HepG2 (cell line): ENCODE data around the gene SHC3. TPM values are rescaled to one million over a fixed set of nuclear protein-coding genes. Genes with fewer than 3 reads are reported as not detected.
A peak's percentile ranks its signal among the peaks of the same experiment; 100 is the strongest.

Source experiments
- ATAC-seq: fragments of 200-7000 bp; cut with Tn5 transposase; 3 replicates; pipeline ENCODE4 v1.9.1; 2020; ENCODE audit warnings: mild to moderate bottlenecking, moderate library complexity
- BruUV-seq: library from RNA; stranded (reverse); fragments of 400-500 nt; replicated peaks from 2 replicates; lab custom pipeline; 2021; lab: Mats Ljungman, UMichigan
- CTCF ChIA-PET: fragments of 300-600 bp; formaldehyde crosslinking; extraction: SDS; loops from one replicate; lab custom pipeline; 2021; ENCODE audit warnings: low total read pairs, inconsistent platforms, low intra/inter-chr PET ratio; lab: Yijun Ruan, JAX
- POLR2A ChIA-PET: fragments of 350-600 bp; sonication (Branson Sonifier 250); formaldehyde crosslinking; loops from one replicate; lab custom pipeline; 2020; ENCODE audit warnings: antibody characterized with exemption, inconsistent platforms; lab: Yijun Ruan, JAX
- DNase-seq: peaks from one replicate; pipeline ENCODE4 v3.0.0-alpha.2; 2015; ENCODE audit warnings: low spot score
- FAIRE-seq: peaks from 3 replicates; lab custom pipeline; 2011; peaks lifted over from hg19 to GRCh38; lab: Jason Lieb, UNC
- H2AFZ ChIP-seq: one replicate; pipeline ENCODE4 v1.6.1; 2011; ENCODE audit warnings: low read length, inconsistent platforms
- H3K27ac ChIP-seq: fragments of 300-600 bp; 3 replicates; pipeline ENCODE4 v1.8.0; 2011; ENCODE audit warnings: mixed run types, mild to moderate bottlenecking, mixed read lengths, low read length, inconsistent platforms; ENCODE audit not compliant: insufficient read depth; ENCODE audit errors: extremely low read length
- H3K27me3 ChIP-seq, 2 experiments: fragments of 200-600 bp in 1 of 2; 2 replicates in 1 of 2; 3 replicates in 1 of 2; pipeline versions ENCODE4 v1.6.0 to v1.8.0; 2011; ENCODE audit warnings: low read length in 2 of 2, mild to moderate bottlenecking in 2 of 2, moderate library complexity in 2 of 2, inconsistent platforms in 1 of 2; ENCODE audit not compliant: insufficient read depth in 2 of 2, control insufficient read depth in 1 of 2
- H3K36me3 ChIP-seq, 2 experiments: fragments of 200-600 bp in 1 of 2; replicated peaks in 1 of 2; 2 replicates in 1 of 2; 3 replicates in 1 of 2; pipeline versions ENCODE4 v1.5.1 to v1.8.0; 2011; ENCODE audit warnings: low read length in 2 of 2, inconsistent platforms in 1 of 2; ENCODE audit not compliant: insufficient read depth in 2 of 2, control insufficient read depth in 1 of 2
- H3K4me1 ChIP-seq: 2 replicates; pipeline ENCODE4 v1.5.1; 2012; ENCODE audit warnings: low read length, inconsistent platforms; ENCODE audit not compliant: insufficient read depth
- H3K4me2 ChIP-seq: 2 replicates; pipeline ENCODE4 v1.6.0; 2011; ENCODE audit warnings: low read depth, low read length, inconsistent platforms
- H3K4me3 ChIP-seq, 3 experiments: fragments of 200-600 bp in 1 of 3; sonication (generic), shearing (Covaris generic) in 1 of 3; replicated peaks in 1 of 3; 2 replicates each; pipeline ENCODE4 v1.5.1; 2011 to 2016; ENCODE audit warnings: low read length in 3 of 3, inconsistent platforms in 2 of 3, low read depth in 2 of 3, mild to moderate bottlenecking in 2 of 3, control low read depth in 1 of 3, mixed read lengths in 1 of 3; ENCODE audit not compliant: insufficient read depth in 1 of 3
- H3K79me2 ChIP-seq: one replicate; pipeline ENCODE4 v1.6.1; 2011; ENCODE audit warnings: low read length, inconsistent platforms; ENCODE audit not compliant: insufficient read depth
- H3K9ac ChIP-seq: 2 replicates; pipeline ENCODE4 v1.6.0; 2011; ENCODE audit warnings: mild to moderate bottlenecking, low read depth, low read length, inconsistent platforms; ENCODE audit not compliant: insufficient read depth
- H3K9me3 ChIP-seq: 2 replicates; pipeline ENCODE4 v1.5.1; 2012; ENCODE audit warnings: mild to moderate bottlenecking, low read length
- H4K20me1 ChIP-seq: 2 replicates; pipeline ENCODE4 v1.6.0; 2011; ENCODE audit warnings: inconsistent platforms, mild to moderate bottlenecking, low read length, moderate library complexity; ENCODE audit not compliant: insufficient read depth
- ATF7-NPFF ChIP-seq: sonication (generic); formaldehyde crosslinking; IDR thresholded peaks from 2 replicates; pipeline ENCODE4 v1.8.1; 2023; ENCODE audit warnings: mild to moderate bottlenecking, low read depth, missing genetic modification reagents, moderate library complexity
- CEBPB ChIP-seq: IDR thresholded peaks from 2 replicates; pipeline ENCODE4 v1.6.1; 2011; ENCODE audit warnings: low read depth, low read length, improper control_type of control experiment, borderline replicate concordance
- EZH2 ChIP-seq: conservative IDR thresholded peaks from 2 replicates; pipeline ENCODE4 v1.6.1; 2012; ENCODE audit warnings: mild to moderate bottlenecking, low read depth, low read length, moderate library complexity
- HMGA1 ChIP-seq: sonication (generic); formaldehyde crosslinking; conservative IDR thresholded peaks from 2 replicates; pipeline ENCODE4 v1.4.0; 2020; ENCODE audit warnings: missing genetic modification reagents
- MAX ChIP-seq: IDR thresholded peaks from 2 replicates; pipeline ENCODE4 v1.6.1; 2012; ENCODE audit warnings: inconsistent platforms
- PAWR ChIP-seq: sonication (generic); formaldehyde crosslinking; IDR thresholded peaks from 2 replicates; pipeline ENCODE4 v1.4.0; 2020; ENCODE audit warnings: missing genetic modification reagents, mild to moderate bottlenecking, borderline replicate concordance
- RBM22 ChIP-seq: fragments of 200-400 bp; formaldehyde crosslinking; optimal IDR thresholded peaks from 2 replicates; pipeline ENCODE3; 2017; ENCODE audit warnings: mild to moderate bottlenecking, low read length, moderate library complexity
- TEF ChIP-seq: sonication (generic); formaldehyde crosslinking; IDR thresholded peaks from 2 replicates; pipeline ENCODE4 v1.5.0; 2020; ENCODE audit warnings: missing genetic modification reagents
- TSC22D2 ChIP-seq: sonication (generic); formaldehyde crosslinking; IDR thresholded peaks from 2 replicates; pipeline ENCODE4 v1.5.1; 2020; ENCODE audit warnings: missing genetic modification reagents, mild to moderate bottlenecking, borderline replicate concordance
- ZBTB46 ChIP-seq: sonication (generic); formaldehyde crosslinking; IDR thresholded peaks from 2 replicates; pipeline ENCODE4 v1.4.0; 2020; ENCODE audit warnings: mild to moderate bottlenecking, missing genetic modification reagents, borderline replicate concordance
- ZFP41 ChIP-seq: sonication (generic); formaldehyde crosslinking; IDR thresholded peaks from 2 replicates; pipeline ENCODE4 v1.4.0; 2020; ENCODE audit warnings: mild to moderate bottlenecking, missing genetic modification reagents, borderline replicate concordance
- ZNF749 ChIP-seq: sonication (generic); formaldehyde crosslinking; IDR thresholded peaks from 2 replicates; pipeline ENCODE4 v1.8.0; 2022; ENCODE audit warnings: mild to moderate bottlenecking, missing genetic modification reagents, moderate library complexity, borderline replicate concordance
- ZNF782 ChIP-seq: sonication (generic); formaldehyde crosslinking; IDR thresholded peaks from 2 replicates; pipeline ENCODE4 v1.4.0; 2020; ENCODE audit warnings: missing genetic modification reagents, mild to moderate bottlenecking, borderline replicate concordance
- ZNF841 ChIP-seq: sonication (generic); formaldehyde crosslinking; IDR thresholded peaks from 2 replicates; pipeline ENCODE4 v1.8.1; 2023; ENCODE audit warnings: missing genetic modification reagents, borderline replicate concordance
- WGBS: methylation state at CpG from one replicate; pipeline ENCODE4 v1.1.6; 2017; ENCODE audit warnings: low lambda C conversion rate; 5-methylcytosine and 5-hydroxymethylcytosine counted together
- in situ Hi-C: cut with HindIII; loops from 2 replicates; pipeline ENCODE4 v1.10.0; 2017; ENCODE audit warnings: low pct_unique_long_range_greater_than_20kb; ENCODE audit not compliant: extremely low pct_ligation_motif_present
- intact Hi-C: fragments of 100-400 bp; cut with micrococcal nuclease; formaldehyde crosslinking; loops from one replicate; pipeline ENCODE4 v1.10.0; 2022; ENCODE audit not compliant: unreplicated experiment
- polyA plus RNA-seq, 8 experiments: library from polyadenylated mRNA; depleted of rRNA in 3 of 8; stranded (reverse) in 7 of 8; unstranded in 1 of 8; fragments of >200 nt; fragmentation: Illumina TruSeq in 4 of 8; extraction: Trizol in 4 of 8; gene quantifications; 2 replicates each; pipeline versions ENCODE4 v1.2.1 to v1.2.3, GENCODE V29; 2011 to 2016; ENCODE audit warnings: low read depth in 4 of 8, missing spikeins in 1 of 8, mixed read lengths in 1 of 8; ENCODE audit not compliant: insufficient read depth in 1 of 8
- total RNA-seq, 5 experiments: library from RNA; depleted of rRNA; stranded (reverse); fragments of >200 nt; fragmentation: Illumina TruSeq; extraction: Trizol; gene quantifications; 2 replicates each; pipeline ENCODE4 v1.2.3, GENCODE V29; 2016; ENCODE audit warnings: low read depth in 1 of 5

The SHC3 gene
- total and polyA plus RNA-seq, 2 of the 13 experiments (the other 11 are each of a cell fraction or from before 2014, with no cell fraction given) = 0.09 to 0.89 TPM

- TF ChIP-seq ZNF841 (no peak), RBM22 (no peak), MAX (no peak), ZNF782 (CRISPR knock-in tag) (no peak), EZH2 (no peak)
- TF ChIP-seq, all 625 proteins: peak for 0
Measured at GRCh38 chr9:89079391-89079790, 99.2 kb downstream of the SHC3 start (continued).

- intact Hi-C loops = no loop called here
- FAIRE-seq = no peak
- no peaks in the 10 kb centered on the region for H4K20me1 ChIP-seq
- no peak overlapping the region for H3K4me3 ChIP-seq
- H3K4me2 ChIP-seq = no peak overlapping the region
- WGBS = 68% methylated on average over 6 of the region's 6 CpGs
- ATAC-seq = no peak
- in situ Hi-C loops = no loop called here
- H3K9me3 ChIP-seq = peaks cover 17% of the 10 kb centered on the region
- H2AFZ ChIP-seq = no peak overlapping the region
- ChIA-PET POLR2A (no interaction called here), CTCF (no interaction called here)
- H3K27ac ChIP-seq = no peak overlapping the region
- peaks cover 8% of the 10 kb centered on the region for H3K4me1 ChIP-seq
- no peaks in the 10 kb centered on the region for H3K36me3 ChIP-seq
- no peaks in the 10 kb centered on the region for H3K79me2 ChIP-seq
- TF ChIP-seq ZFP41 (CRISPR knock-in tag) = no peak
- TF ChIP-seq ZBTB46 (CRISPR knock-in tag) = no peak
- no peak for TF ChIP-seq TSC22D2 (CRISPR knock-in tag)
- TF ChIP-seq ATF7-NPFF (CRISPR knock-in tag) = no peak
- no peak for TF ChIP-seq ZNF749 (CRISPR knock-in tag)
- TF ChIP-seq PAWR (CRISPR knock-in tag) = no peak
- peak; percentile 65 for TF ChIP-seq CEBPB
- TF ChIP-seq TEF (CRISPR knock-in tag) = no peak
- no peak for TF ChIP-seq HMGA1 (CRISPR knock-in tag)
- TF ChIP-seq, all 625 proteins: peak for 1
- no TSS peak for BruUV-seq
- no peak overlapping the region for H3K9ac ChIP-seq
- H3K27me3 ChIP-seq = no peaks in the 10 kb centered on the region; a peak in 1 of 5 replicates
- DNase-seq = no peak
Measured at GRCh38 chr9:89078860-89079259, 99.8 kb downstream of the SHC3 start.
